ENCODE data around the gene MXRA8.

Gene MXRA8

DNA sequence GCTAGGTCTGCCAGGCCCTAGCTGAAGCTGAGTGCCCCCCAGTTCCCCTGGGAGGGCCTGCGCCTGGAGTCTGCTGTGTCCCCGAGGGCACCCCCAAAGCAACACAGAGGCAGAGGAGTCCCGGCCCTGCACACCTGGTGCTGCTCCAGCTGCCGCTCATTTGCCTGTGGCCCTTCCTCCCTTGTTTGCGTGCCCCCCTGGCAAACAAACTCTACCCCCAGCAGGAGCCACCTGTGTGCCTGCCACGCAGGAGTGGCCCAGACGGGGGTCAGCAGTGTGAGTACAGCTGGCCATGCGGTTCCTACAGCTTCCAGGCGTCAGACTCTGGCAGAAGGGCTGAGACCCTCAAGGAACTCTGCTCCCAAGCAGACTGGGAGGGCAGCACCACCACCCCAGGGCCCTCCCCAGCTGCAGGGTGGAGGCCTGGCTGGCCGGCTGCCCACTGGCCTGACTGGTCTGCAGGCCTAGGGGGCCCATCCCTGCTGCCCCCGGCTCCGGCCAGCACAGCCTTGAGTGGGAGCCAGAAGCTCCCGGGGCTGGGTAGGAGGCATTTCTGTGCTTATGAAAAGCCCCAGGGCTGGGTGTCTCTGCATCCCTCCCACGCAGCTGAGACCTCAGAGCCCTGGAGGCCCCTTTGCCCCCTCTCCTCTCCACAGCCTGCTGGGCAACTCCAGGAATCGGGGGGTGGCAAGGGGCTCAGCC lies 27.8 kb downstream of the MXRA8 start:
- TF ChIP-seq, protein P1, sequence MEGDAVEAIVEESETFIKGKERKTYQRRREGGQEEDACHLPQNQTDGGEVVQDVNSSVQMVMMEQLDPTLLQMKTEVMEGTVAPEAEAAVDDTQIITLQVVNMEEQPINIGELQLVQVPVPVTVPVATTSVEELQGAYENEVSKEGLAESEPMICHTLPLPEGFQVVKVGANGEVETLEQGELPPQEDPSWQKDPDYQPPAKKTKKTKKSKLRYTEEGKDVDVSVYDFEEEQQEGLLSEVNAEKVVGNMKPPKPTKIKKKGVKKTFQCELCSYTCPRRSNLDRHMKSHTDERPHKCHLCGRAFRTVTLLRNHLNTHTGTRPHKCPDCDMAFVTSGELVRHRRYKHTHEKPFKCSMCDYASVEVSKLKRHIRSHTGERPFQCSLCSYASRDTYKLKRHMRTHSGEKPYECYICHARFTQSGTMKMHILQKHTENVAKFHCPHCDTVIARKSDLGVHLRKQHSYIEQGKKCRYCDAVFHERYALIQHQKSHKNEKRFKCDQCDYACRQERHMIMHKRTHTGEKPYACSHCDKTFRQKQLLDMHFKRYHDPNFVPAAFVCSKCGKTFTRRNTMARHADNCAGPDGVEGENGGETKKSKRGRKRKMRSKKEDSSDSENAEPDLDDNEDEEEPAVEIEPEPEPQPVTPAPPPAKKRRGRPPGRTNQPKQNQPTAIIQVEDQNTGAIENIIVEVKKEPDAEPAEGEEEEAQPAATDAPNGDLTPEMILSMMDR (IDR thresholded peaks at IDR 0.05; ENCODE audit: control insufficient read depth, insufficient read depth, low read depth, low read length, missing control alignments): no peak
- no peak overlapping the region for H3K4me3 ChIP-seq (ENCODE audit: control insufficient read depth, low read depth, low read length)
- no peak for DNase-seq (ENCODE audit: low read depth)

- TF ChIP-seq, protein P1 (IDR thresholded peaks at IDR 0.05; ENCODE audit: control insufficient read depth, insufficient read depth, low read depth, low read length, missing control alignments): no peak
- H3K4me3 ChIP-seq (ENCODE audit: control insufficient read depth, low read depth, low read length): no peak overlapping the region
- DNase-seq (ENCODE audit: low read depth): no peak
Measured at GRCh38 chr1:1329304-1330210, 28.8 kb downstream of the MXRA8 start.

DNA sequence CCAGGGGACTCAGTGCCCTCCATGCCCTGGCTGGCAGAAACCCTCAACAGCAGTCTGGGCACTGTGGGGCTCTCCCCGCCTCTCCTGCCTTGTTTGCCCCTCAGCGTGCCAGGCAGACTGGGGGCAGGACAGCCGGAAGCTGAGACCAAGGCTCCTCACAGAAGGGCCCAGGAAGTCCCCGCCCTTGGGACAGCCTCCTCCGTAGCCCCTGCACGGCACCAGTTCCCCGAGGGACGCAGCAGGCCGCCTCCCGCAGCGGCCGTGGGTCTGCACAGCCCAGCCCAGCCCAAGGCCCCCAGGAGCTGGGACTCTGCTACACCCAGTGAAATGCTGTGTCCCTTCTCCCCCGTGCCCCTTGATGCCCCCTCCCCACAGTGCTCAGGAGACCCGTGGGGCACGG lies 30.1 kb downstream of the MXRA8 start:
- TF ChIP-seq, protein P1 (IDR thresholded peaks at IDR 0.05; ENCODE audit: control insufficient read depth, insufficient read depth, low read depth, low read length, missing control alignments): no peak
- no peak for DNase-seq (ENCODE audit: low read depth)
- no peak overlapping the region for H3K4me3 ChIP-seq (ENCODE audit: control insufficient read depth, low read depth, low read length)

DNA sequence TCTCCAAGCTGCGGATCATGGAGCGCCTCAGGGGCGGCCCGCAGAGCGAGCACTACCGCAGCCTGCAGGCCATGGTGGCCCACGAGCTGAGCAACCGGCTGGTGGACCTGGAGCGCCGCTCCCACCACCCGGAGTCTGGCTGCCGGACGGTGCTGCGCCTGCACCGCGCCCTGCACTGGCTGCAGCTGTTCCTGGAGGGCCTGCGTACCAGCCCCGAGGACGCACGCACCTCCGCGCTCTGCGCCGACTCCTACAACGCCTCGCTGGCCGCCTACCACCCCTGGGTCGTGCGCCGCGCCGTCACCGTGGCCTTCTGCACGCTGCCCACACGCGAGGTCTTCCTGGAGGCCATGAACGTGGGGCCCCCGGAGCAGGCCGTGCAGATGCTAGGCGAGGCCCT lies 31.1 kb downstream of the MXRA8 start:
- TF ChIP-seq, protein P1 (IDR thresholded peaks at IDR 0.05; ENCODE audit: control insufficient read depth, insufficient read depth, low read depth, low read length, missing control alignments): no peak
- H3K4me3 ChIP-seq (ENCODE audit: control insufficient read depth, low read depth, low read length): no peak overlapping the region
- no peak for DNase-seq (ENCODE audit: low read depth)

DNA sequence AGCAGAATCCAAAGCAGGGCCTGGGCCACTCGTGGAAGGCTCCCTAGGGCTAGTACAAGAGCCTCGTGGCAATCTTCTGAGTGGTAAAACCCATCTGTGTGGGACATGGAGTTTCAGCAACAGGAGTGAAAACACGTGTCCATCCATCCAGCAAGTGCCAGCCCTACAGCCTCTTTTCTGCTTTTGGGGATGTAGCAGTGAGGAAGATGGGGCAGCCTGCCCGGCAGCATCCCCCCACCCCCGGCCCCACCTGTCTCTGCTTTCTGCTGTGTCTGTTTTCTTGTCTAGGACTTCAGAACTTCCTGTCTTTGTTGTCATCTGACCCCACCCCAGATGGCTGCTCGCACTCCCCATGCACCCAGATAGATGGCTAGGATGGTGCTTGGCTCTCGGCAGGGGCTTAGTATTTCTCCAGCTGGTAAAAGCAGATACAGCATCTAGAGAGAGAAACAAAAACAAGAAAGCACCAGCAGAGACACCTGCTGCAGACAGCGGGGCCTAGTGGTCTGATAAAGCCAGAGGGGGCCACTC lies 32.2 kb downstream of the MXRA8 start:
- TF ChIP-seq, protein P1 (IDR thresholded peaks at IDR 0.05; ENCODE audit: control insufficient read depth, insufficient read depth, low read depth, low read length, missing control alignments): no peak
- DNase-seq (ENCODE audit: low read depth): no peak
- no peak overlapping the region for H3K4me3 ChIP-seq (ENCODE audit: control insufficient read depth, low read depth, low read length)

- H3K4me3 ChIP-seq (ENCODE audit: control insufficient read depth, low read depth, low read length): peak overlapping the region; percentile 89
- TF ChIP-seq, protein P1 (IDR thresholded peaks at IDR 0.05; ENCODE audit: control insufficient read depth, insufficient read depth, low read depth, low read length, missing control alignments): no peak
- DNase-seq (ENCODE audit: low read depth): no peak
Measured at GRCh38 chr1:1325288-1326074, 32.9 kb downstream of the MXRA8 start.
